GM18870 (cell line): ENCODE results near the gene SYF2.
"Not testable (repeated sequence)": the region's sequence is repeated elsewhere in the genome, so short reads cannot be mapped to it uniquely, and the experiment has no call there.

Experiments used
- ATAC-seq: cut with Tn5 transposase; IDR thresholded peaks from one replicate; pipeline ENCODE4 v1.9.1; 2021; ENCODE audit warnings: moderate library complexity; ENCODE audit not compliant: unreplicated experiment

The SYF2 gene

GRCh38 chr1:25208092-25208491, 24.2 kb downstream of the SYF2 start:
- no peak for ATAC-seq

- no peak for ATAC-seq
Observed at GRCh38 chr1:25206201-25206600, 26.1 kb downstream of the SYF2 start.

GRCh38 chr1:25205786-25206185, 26.5 kb downstream of the SYF2 start:
- no peak for ATAC-seq

- no peak for ATAC-seq
Observed at GRCh38 chr1:25204797-25205480, 27.4 kb downstream of the SYF2 start.

GRCh38 chr1:25201006-25201405, 31.3 kb downstream of the SYF2 start:
- no peak for ATAC-seq

- no peak for ATAC-seq
Observed at GRCh38 chr1:25199819-25200620, 32.3 kb downstream of the SYF2 start.

- no peak for ATAC-seq
Observed at GRCh38 chr1:25198663-25199252, 33.5 kb downstream of the SYF2 start.

GRCh38 chr1:25197982-25198662, 34.2 kb downstream of the SYF2 start:
- ATAC-seq: no peak

- ATAC-seq: no peak
Observed at GRCh38 chr1:25197235-25197975, 34.9 kb downstream of the SYF2 start.

- ATAC-seq: no peak
Observed at GRCh38 chr1:25196830-25197229, 35.5 kb downstream of the SYF2 start.

GRCh38 chr1:25195835-25196234, 36.5 kb downstream of the SYF2 start:
- ATAC-seq: no peak

- ATAC-seq: no peak
Observed at GRCh38 chr1:25194572-25195020, 37.7 kb downstream of the SYF2 start.

GRCh38 chr1:25194054-25194453, 38.2 kb downstream of the SYF2 start:
- ATAC-seq: no peak

- no peak for ATAC-seq
Observed at GRCh38 chr1:25193229-25193628, 39.1 kb downstream of the SYF2 start.

- no peak for ATAC-seq
Observed at GRCh38 chr1:25192154-25192553, 40.1 kb downstream of the SYF2 start.

- ATAC-seq: no peak
Observed at GRCh38 chr1:25190260-25190659, 42.0 kb downstream of the SYF2 start.

- not testable (repeated sequence) for ATAC-seq
Observed at GRCh38 chr1:25187904-25188303, 44.4 kb downstream of the SYF2 start.

GRCh38 chr1:25187077-25187476, 45.2 kb downstream of the SYF2 start:
- ATAC-seq: no peak

GRCh38 chr1:25186161-25187007, 45.9 kb downstream of the SYF2 start:
- no peak for ATAC-seq
